ENCODE measurements around the gene PTPRM.

The PTPRM gene

GRCh38 chr18:7567474-7568425 lies 634 bp downstream of the PTPRM start:
- no peak for DNase-seq (ENCODE audit: low read depth in 1 of 2, low spot score in 1 of 2)

DNA sequence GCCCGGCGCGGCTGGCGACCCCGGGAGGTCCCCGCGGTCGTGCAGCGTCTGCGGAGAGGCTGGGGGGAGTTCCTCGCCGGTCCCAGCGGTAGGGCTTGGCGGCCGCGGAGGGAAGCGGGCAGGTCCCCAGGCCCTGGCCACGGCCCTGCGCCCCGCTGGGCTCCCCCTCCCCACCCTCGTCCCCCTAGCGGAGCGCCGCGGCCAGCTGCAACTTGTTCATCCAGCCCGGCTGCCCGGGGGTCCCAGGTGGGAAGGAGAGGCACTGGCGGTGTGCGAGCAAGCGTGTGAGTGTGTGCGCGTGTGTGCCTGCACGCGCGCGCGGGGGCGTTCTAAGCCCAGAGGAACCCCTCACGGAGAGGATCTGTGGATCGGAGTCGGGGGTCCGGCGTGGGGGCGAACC lies 1.3 kb downstream of the PTPRM start:
- DNase-seq (ENCODE audit: low read depth in 1 of 2, low spot score in 1 of 2) = no peak

DNA sequence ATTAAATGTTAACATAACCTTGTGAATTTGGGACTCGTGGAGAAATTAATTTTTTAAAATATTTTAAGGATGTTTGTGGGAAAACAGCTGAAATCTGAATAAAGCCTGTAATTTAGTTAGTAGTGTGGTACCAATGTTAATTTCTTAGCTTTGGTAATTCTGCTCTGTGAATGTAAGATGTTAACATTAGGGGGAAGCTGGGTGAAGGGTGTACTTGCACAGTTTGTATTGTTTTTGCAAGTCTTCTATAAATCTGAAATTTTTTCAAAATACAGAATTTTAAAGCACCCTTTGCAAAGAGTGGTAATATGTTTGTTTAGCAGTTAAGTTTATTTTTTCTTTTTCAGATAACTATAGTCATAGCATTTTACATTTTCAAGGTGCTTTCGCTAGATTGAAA lies 4.5 kb downstream of the PTPRM start:
- no peak for DNase-seq (ENCODE audit: low read depth in 1 of 2, low spot score in 1 of 2)

GRCh38 chr18:7572822-7573221 lies 5.7 kb downstream of the PTPRM start:
- DNase-seq (ENCODE audit: low read depth in 1 of 2, low spot score in 1 of 2) = no peak

GRCh38 chr18:7575465-7576028 lies 8.4 kb downstream of the PTPRM start:
- DNase-seq (ENCODE audit: low read depth in 1 of 2, low spot score in 1 of 2) = no peak

DNA sequence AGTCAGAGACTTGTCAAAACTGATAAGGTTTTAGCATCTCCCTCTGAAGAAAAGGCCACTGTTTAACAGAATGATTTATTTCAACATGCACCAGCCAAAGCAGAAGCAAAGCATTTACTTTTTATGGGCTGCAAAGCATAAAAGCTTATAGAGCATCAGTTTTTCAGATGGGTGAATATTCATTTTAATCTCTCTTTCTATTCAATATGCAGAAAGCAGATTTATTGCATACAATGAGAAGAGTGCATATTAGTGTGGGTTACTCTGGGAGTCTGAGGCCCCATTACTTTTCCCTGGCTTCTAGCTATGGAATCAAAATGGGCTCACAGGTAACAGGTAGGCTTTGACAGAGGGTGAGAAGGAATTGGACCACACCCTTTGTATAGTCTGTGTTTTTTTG lies 9.0 kb downstream of the PTPRM start:
- DNase-seq (ENCODE audit: low read depth in 1 of 2, low spot score in 1 of 2) = no peak

DNA sequence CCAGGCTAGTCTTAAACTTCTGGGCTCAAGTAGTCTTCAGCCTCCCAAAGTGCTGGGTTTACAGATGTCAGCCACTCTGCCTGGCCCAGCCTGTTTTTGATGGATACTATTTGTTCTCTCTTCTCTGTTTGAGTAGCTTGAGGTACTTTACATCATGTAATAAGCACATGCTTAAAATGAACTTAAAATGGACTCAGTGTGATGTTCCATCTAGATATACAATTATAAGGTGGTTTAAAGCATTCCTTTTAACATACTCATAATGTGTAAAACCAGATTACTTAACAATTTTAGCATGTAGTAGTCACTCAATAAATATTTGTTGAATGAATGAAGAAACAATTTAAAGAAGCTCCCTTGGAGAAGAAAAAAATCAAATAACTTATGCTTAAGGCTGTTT lies 9.6 kb downstream of the PTPRM start:
- DNase-seq (ENCODE audit: low read depth in 1 of 2, low spot score in 1 of 2) = no peak

DNA sequence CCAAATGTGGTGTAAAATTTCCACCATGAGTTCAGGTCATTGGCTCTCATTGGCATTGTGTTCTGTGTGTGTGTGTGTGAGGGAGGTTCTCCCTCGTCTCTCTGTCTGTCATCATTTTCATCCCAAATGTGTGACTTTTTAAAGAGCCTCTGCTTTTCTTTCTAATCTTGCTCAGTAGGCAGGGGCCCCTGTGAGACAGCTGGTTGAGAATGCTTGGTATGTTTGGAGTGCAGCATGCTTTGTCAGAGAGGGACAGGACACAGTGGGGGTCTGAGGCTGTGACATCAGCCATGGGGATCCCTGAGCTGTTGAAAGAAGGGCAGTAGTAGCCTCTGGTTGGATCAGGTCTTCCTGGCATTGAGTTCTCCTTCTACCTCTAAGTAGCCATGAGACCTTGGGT lies 10.6 kb downstream of the PTPRM start:
- no peak for DNase-seq (ENCODE audit: low read depth in 1 of 2, low spot score in 1 of 2)

- DNase-seq (ENCODE audit: low read depth in 1 of 2, low spot score in 1 of 2) = no peak
Measured at GRCh38 chr18:7579176-7579917, 12.2 kb downstream of the PTPRM start.

GRCh38 chr18:7579918-7580542 lies 12.9 kb downstream of the PTPRM start:
- no peak for DNase-seq (ENCODE audit: low read depth in 1 of 2, low spot score in 1 of 2)

DNA sequence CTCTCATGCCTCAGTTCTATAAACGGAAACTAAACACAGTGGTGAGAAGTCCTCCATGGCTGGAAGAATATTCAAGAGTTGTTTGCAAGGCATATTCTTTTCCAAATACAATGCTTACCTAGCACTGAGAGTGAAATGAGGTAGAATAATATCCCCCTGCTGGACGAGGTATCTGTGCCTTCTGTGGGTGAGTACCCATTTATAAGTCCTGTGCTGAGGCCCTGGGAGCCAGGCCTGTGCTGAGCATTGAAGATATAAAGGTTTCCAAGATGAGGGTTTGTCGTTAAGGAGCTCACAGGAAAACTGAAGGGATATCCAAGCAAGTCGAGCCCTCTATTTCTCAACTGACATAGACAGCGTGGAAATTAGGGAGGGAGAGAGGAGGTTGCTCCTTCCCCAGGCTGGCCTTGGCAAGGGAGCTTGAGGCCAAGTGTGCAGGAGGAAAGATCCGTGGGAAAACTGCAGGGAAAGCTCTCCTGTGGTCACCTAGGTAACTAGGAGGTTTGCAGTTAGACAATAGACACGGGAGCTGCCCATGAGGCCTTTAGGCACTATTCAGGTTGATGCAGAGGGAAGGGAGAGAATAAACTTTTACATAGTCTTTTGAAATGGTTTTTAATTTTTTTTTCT lies 17.6 kb downstream of the PTPRM start:
- DNase-seq (ENCODE audit: low read depth in 1 of 2, low spot score in 1 of 2) = no peak

DNA sequence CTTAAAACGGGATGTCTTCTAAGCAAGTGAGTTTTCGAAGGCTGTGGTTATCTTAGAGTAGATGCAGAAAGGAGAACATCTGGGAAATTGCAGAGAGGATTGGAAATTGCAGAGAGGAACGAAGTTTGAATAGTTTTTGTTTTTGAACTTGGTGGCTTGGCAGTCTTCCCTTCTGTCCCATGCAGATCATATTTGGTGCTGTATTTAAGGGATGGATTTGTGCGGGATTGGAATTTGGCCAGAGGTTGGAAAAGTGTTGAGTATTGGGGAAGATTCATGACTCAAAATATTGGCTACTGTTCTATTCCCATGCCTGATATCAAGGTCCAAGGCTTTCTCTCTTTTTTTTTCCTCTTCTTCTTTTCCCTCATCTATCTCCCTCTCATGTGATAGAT lies 18.2 kb downstream of the PTPRM start:
- DNase-seq (ENCODE audit: low read depth in 1 of 2, low spot score in 1 of 2) = no peak

DNA sequence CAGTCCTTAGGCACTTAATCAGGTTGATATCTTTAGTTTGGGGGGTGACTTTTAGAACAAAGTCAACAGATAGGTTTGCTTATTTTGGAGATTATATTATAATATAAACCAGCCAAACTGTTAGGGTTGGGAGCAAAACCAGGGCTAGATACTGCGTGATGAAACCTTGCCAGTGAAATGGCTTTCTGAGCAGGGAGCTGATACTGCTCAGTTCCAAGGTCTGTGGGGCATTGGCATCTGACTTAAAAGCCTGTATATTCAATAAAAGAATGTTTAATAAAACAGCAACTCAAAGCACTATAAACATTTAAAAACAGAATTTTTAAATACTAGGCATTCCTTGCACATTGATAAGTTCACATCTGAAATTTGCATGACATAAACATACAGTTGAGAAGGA lies 19.3 kb downstream of the PTPRM start:
- DNase-seq (ENCODE audit: low read depth in 1 of 2, low spot score in 1 of 2) = no peak

- DNase-seq (ENCODE audit: low read depth in 1 of 2, low spot score in 1 of 2) = no peak
Measured at GRCh38 chr18:7590826-7591560, 23.9 kb downstream of the PTPRM start.

- no peak for DNase-seq (ENCODE audit: low read depth in 1 of 2, low spot score in 1 of 2)
Measured at GRCh38 chr18:7592305-7593071, 25.4 kb downstream of the PTPRM start.

DNA sequence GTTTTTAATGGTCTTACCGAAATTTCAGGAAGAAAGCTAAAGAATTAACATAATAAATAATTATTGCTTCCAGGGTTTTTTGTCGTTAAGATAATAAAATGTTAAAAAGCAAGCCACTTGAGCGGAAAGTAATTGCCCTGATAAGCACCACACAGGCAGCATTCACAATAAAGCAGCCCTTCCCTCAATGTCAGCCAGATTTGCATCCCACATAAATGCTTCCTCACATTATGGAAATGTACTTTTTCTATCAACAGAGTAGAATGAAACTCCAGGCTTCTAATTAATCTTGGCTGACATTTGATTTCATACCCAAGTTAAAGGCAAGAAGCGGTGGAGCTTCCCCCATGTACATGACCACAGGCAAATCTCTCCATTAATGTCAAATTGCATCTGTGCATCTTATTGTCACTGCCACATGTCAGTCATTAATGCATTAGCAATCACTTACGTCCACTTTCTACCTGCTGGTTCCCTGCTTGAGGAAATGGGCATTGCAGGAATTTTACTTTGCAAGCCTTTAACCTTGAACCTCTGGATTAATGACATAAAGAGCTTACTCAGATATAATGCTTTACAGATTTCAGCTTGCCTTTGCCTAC lies 26.2 kb downstream of the PTPRM start:
- DNase-seq (ENCODE audit: low read depth in 1 of 2, low spot score in 1 of 2) = no peak

- no peak for DNase-seq (ENCODE audit: low read depth in 1 of 2, low spot score in 1 of 2)
Measured at GRCh38 chr18:7596147-7596546, 29.0 kb downstream of the PTPRM start.

DNA sequence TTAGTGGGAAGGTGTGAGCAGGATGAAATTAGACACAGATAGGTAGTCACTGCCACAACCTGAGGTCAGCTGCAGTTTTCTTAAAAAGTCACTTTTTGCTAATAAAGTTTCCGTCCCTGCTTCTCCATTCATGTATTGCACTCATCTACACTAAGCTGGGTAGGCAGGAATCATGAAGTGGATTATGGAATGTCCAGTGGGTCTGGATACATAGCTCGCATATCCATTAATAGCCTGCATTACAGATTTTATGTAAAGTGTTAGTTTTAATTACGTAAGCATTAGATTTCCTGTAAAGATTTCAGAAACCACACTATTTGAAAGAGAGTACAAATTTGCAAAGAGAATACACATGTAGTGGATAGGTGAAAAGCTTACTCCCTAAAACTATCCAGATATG lies 30.4 kb downstream of the PTPRM start:
- DNase-seq (ENCODE audit: low read depth in 1 of 2, low spot score in 1 of 2) = no peak

Measured in activated CD4-positive, alpha-beta T cell treated with anti-CD3 and anti-CD28 coated beads, Interleukin-2, amount 50 U/mL, for 24 hours (primary cell).